Transverse colon (tissue), 4 donors: ENCODE data around the gene RAG2.

Experiments
- CTCF ChIP-seq, 5 experiments: fragments of 200-600 bp in 3 of 5; fragments of 450-650 bp in 2 of 5; sonication (generic) in 3 of 5; IDR thresholded peaks; 1 replicate in 2 of 5; 2 replicates in 3 of 5; pipeline ENCODE4 v1.5.1; 2016 to 2017; ENCODE audit warnings: antibody characterized with exemption in 5 of 5, inconsistent platforms in 3 of 5, mild to moderate bottlenecking in 2 of 5, moderate library complexity in 1 of 5
- EP300 ChIP-seq: sonication (generic); formaldehyde crosslinking; IDR thresholded peaks from one replicate; pipeline ENCODE4 v1.6.1; 2017; ENCODE audit warnings: antibody characterized with exemption, low read depth
- POLR2A ChIP-seq: fragments of 450-650 bp; IDR thresholded peaks from one replicate; pipeline ENCODE4 v1.6.1; 2016; ENCODE audit warnings: antibody characterized with exemption, mild to moderate bottlenecking, moderate library complexity
- POLR2AphosphoS5 ChIP-seq, 3 donors: sonication (generic); formaldehyde crosslinking; IDR thresholded peaks; one replicate each; pipeline ENCODE4 v1.6.1; 2016; ENCODE audit warnings: antibody characterized with exemption in 3 of 3

DNA sequence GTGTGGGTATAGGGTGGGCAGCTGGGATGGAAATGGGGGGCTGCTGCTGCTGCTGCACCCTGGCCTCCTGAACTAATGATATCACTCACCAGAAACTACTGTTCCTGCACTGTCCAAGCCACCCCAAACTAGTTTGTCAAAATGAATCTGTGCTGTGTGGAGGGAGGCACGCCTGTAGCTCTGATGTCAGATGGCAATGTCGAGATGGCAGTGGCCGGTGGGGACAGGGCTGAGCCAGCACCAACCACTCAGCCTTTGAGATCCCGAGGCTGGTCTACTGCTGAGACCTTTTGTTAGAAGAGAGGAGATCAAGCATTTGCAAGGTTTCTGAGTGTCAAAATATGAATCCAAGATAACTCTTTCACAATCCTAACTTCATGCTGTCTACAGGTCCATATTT, 28.9 kb downstream of the RAG2 start:
- TF ChIP-seq POLR2A (no peak), CTCF (IDR thresholded peaks at IDR 0.05) (no peak), EP300 (no peak), POLR2AphosphoS5 (IDR thresholded peaks at IDR 0.05) (no peak)
